Thymus (tissue), 14 donors: ENCODE results near the gene PARP14. TPM values are rescaled to one million over a fixed set of nuclear protein-coding genes. Genes with fewer than 3 reads are reported as not detected.

Experiments used
- DNase-seq, 9 donors: peaks; one replicate each; pipeline ENCODE4 v3.0.0-alpha.2; 2013; ENCODE audit warnings: low spot score in 9 of 9, low read depth in 6 of 9, missing footprints in 1 of 9
- H3K27ac ChIP-seq, 2 donors: one replicate each; pipeline ENCODE4 v1.5.1; 2013; ENCODE audit warnings: control low read depth in 1 of 2, low read depth in 1 of 2, low read length in 1 of 2, mild to moderate bottlenecking in 1 of 2, moderate library complexity in 1 of 2
- H3K27me3 ChIP-seq, 2 donors: one replicate each; pipeline ENCODE4 v1.5.1; 2013; ENCODE audit warnings: low read length in 1 of 2; ENCODE audit not compliant: control insufficient read depth in 2 of 2, insufficient read depth in 1 of 2
- H3K36me3 ChIP-seq, 2 donors: one replicate each; pipeline ENCODE4 v1.5.1; 2013; ENCODE audit warnings: low read length in 1 of 2, mild to moderate bottlenecking in 1 of 2, moderate library complexity in 1 of 2; ENCODE audit not compliant: control insufficient read depth in 2 of 2, insufficient read depth in 2 of 2
- H3K4me1 ChIP-seq, 2 donors: one replicate each; pipeline ENCODE4 v1.5.1; 2013; ENCODE audit warnings: low read length in 2 of 2; ENCODE audit not compliant: control insufficient read depth in 2 of 2, insufficient read depth in 2 of 2
- H3K4me3 ChIP-seq, 2 donors: one replicate each; pipeline ENCODE4 v1.5.1; 2013; ENCODE audit warnings: low read length in 2 of 2, control low read depth in 1 of 2, mild to moderate bottlenecking in 1 of 2
- H3K9me3 ChIP-seq, 2 donors: one replicate each; pipeline ENCODE4 v1.5.1; 2013; ENCODE audit warnings: low read length in 1 of 2, mild to moderate bottlenecking in 1 of 2; ENCODE audit not compliant: control insufficient read depth in 2 of 2, insufficient read depth in 1 of 2
- WGBS: extraction: QIAGEN DNeasy Blood & Tissue Kit; methylation state at CpG from one replicate; pipeline ENCODE4 v1.1.7; 2013; 5-methylcytosine and 5-hydroxymethylcytosine counted together
- long read RNA-seq, 10 donors: transcript quantifications; one replicate each; lab custom pipeline, GENCODE V29; 2026
- polyA plus RNA-seq: library from polyadenylated mRNA; stranded (reverse); fragments of 200-250 nt; gene quantifications from one replicate; pipeline ENCODE4 v1.2.3, GENCODE V29; 2013
- total RNA-seq: library from RNA; stranded (reverse); fragments of 120-200 nt; gene quantifications from one replicate; pipeline ENCODE4 v1.2.4, GENCODE V29; 2013
- donor health status: healthy.

The PARP14 gene, protein sequence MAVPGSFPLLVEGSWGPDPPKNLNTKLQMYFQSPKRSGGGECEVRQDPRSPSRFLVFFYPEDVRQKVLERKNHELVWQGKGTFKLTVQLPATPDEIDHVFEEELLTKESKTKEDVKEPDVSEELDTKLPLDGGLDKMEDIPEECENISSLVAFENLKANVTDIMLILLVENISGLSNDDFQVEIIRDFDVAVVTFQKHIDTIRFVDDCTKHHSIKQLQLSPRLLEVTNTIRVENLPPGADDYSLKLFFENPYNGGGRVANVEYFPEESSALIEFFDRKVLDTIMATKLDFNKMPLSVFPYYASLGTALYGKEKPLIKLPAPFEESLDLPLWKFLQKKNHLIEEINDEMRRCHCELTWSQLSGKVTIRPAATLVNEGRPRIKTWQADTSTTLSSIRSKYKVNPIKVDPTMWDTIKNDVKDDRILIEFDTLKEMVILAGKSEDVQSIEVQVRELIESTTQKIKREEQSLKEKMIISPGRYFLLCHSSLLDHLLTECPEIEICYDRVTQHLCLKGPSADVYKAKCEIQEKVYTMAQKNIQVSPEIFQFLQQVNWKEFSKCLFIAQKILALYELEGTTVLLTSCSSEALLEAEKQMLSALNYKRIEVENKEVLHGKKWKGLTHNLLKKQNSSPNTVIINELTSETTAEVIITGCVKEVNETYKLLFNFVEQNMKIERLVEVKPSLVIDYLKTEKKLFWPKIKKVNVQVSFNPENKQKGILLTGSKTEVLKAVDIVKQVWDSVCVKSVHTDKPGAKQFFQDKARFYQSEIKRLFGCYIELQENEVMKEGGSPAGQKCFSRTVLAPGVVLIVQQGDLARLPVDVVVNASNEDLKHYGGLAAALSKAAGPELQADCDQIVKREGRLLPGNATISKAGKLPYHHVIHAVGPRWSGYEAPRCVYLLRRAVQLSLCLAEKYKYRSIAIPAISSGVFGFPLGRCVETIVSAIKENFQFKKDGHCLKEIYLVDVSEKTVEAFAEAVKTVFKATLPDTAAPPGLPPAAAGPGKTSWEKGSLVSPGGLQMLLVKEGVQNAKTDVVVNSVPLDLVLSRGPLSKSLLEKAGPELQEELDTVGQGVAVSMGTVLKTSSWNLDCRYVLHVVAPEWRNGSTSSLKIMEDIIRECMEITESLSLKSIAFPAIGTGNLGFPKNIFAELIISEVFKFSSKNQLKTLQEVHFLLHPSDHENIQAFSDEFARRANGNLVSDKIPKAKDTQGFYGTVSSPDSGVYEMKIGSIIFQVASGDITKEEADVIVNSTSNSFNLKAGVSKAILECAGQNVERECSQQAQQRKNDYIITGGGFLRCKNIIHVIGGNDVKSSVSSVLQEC (N-terminal part only)
- total RNA-seq (57.7 TPM), polyA plus RNA-seq (18.9 TPM)
- long read RNA-seq, donor 1, partial matches to known transcripts: 9 of 9 reads
- long read RNA-seq, donor 1, other reads (novel, unspliced or antisense): 0 of 9 reads
- long read RNA-seq, donor 2, full-length matches to known transcripts: 1 of 35 reads
- long read RNA-seq, donor 2, partial matches to known transcripts: 28 of 35 reads
- long read RNA-seq, donor 2, other reads (novel, unspliced or antisense): 6 of 35 reads
- long read RNA-seq, donor 3, partial matches to known transcripts: 6 of 13 reads
- long read RNA-seq, donor 3, other reads (novel, unspliced or antisense): 7 of 13 reads
- long read RNA-seq, donor 4: 0 reads
- long read RNA-seq, donor 5, partial matches to known transcripts: 5 of 13 reads
- long read RNA-seq, donor 5, other reads (novel, unspliced or antisense): 8 of 13 reads
- long read RNA-seq, donor 6, full-length matches to known transcripts: 1 of 1 reads
- long read RNA-seq, donor 6, partial matches to known transcripts: 0 of 1 reads
- long read RNA-seq, donor 6, other reads (novel, unspliced or antisense): 0 of 1 reads
- long read RNA-seq, donor 7: 0 reads
- long read RNA-seq, donor 8: 0 reads
- long read RNA-seq, donor 9, full-length matches to known transcripts: 1 of 1 reads
- long read RNA-seq, donor 9, partial matches to known transcripts: 0 of 1 reads
- long read RNA-seq, donor 9, other reads (novel, unspliced or antisense): 0 of 1 reads
- long read RNA-seq, donor 10: 0 reads

DNA sequence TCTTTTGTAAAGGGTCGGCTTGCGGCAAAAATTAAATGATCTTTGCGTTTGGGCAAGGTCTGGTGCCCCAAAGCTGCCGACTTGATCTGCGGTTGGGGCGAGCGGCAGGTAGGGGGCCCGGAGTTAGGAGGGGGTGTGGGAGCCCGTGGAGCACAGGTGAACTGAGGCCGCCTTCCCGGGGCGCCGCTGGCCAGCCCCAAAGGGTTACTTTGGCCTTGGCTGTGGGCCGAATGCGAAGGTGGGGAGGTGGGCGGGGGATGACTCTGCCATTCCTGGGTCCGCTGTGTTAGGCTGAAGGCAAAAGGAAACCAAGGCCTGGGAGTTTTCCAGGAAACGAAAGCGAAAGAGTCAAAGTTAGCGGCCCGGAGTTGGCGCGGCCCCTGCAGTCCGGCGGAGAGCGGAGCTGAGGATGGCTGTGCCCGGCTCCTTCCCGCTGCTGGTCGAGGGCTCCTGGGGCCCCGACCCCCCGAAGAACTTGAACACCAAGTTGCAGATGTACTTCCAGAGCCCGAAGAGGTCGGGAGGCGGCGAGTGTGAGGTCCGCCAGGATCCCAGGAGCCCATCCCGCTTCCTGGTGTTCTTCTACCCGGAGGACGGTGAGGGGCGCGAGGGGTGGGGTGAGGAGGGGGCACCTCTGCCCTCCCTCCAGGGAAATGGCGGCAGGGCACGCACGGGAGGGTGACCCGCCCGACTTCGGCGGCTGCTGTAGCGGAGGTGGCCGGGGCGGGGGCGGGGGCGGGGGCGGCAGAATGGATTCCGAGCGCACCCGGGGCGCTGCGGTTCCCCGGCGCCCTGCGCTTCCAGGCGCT is at the start of gene PARP14:
TSS of gene PARP14 (plus strand) at position 365 of the 809 bp plus-strand sequence. CDS start at position 410, 45 bp downstream.
- Histone ChIP-seq H3K36me3 (peaks cover 0 to 5% of the 10 kb centered on the region in 2 donors), H3K9me3 (peaks cover 0 to 1% of the 10 kb centered on the region in 2 donors), H3K4me3 (peak within 1 kb of the TSS; percentile 95 to 99), H3K27ac (peak within 1 kb of the TSS; percentile 91 to 98), H3K27me3 (no peaks in the 10 kb centered on the region), H3K4me1 (peaks cover 10 to 31% of the 10 kb centered on the region in 2 donors)
- under 1% methylated on average over 63 of the region's 63 CpGs for WGBS
- peak in 7 of 9 donors; percentile 48 to 86 (median 63) for DNase-seq

DNA sequence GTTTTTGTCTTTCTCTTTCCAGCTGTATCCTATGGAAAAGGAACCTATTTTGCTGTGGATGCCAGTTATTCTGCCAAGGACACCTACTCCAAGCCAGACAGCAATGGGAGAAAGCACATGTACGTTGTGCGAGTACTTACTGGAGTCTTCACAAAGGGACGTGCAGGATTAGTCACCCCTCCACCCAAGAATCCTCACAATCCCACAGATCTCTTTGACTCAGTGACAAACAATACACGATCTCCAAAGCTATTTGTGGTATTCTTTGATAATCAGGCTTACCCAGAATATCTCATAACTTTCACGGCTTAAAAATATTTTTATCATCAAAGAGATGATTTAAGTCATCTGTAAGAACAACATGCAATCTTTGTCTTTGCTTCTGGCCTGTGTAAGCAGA is 44.9 kb upstream of the PARP14 start:
- H3K4me1 ChIP-seq: no peaks in the 10 kb centered on the region
- H3K27me3 ChIP-seq: no peaks in the 10 kb centered on the region
- H3K9me3 ChIP-seq: no peaks in the 10 kb centered on the region
- no peak overlapping the region for H3K27ac ChIP-seq
- no peaks in the 10 kb centered on the region for H3K36me3 ChIP-seq
- no peak for DNase-seq
- H3K4me3 ChIP-seq: no peak overlapping the region
- WGBS: 93% methylated on average over 5 of the region's 5 CpGs

GRCh38 chr3:122636697-122637096 is 43.9 kb upstream of the PARP14 start:
- WGBS: 86% methylated on average over 3 of the region's 3 CpGs
- DNase-seq: no peak

DNA sequence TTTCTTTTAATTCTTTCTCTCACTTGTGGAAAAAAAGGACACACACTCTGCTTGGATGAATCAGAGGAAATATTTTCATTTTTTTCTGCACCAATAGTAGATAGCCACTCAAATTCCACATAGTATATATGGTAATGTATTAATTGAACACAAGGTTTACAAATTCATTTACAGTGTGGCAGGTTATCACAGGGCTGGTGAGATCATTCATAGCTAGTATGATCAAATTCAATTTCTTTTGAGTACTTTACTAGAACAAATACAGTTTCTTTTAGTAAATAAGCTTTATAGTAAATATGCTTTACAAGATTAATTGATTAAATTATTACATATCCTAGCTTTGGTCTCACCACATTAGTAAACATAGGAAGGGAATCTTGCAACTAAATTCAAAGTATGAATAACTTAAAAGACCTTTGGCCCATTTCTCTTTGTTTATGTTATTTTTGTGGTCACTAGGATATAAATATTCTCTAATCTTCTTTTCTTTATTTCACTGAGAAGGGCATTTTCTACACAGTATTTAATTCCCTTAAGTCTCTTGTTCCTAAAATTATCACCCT is 40.1 kb upstream of the PARP14 start:
- Histone ChIP-seq H3K36me3 (no peaks in the 10 kb centered on the region), H3K9me3 (no peaks in the 10 kb centered on the region), H3K4me3 (no peak overlapping the region), H3K4me1 (peaks cover 0 to 3% of the 10 kb centered on the region in 2 donors), H3K27me3 (no peaks in the 10 kb centered on the region), H3K27ac (no peak overlapping the region)
- no peak for DNase-seq

More at GRCh38 chr3:122636697-122637096, 43.9 kb upstream of the PARP14 start:
- Histone ChIP-seq H3K27me3 (no peaks in the 10 kb centered on the region), H3K4me3 (no peak overlapping the region), H3K9me3 (no peaks in the 10 kb centered on the region), H3K4me1 (no peaks in the 10 kb centered on the region), H3K36me3 (no peaks in the 10 kb centered on the region), H3K27ac (no peak overlapping the region)

GRCh38 chr3:122642935-122643334 is 37.7 kb upstream of the PARP14 start:
- no peak for DNase-seq
- H3K27ac ChIP-seq: no peak overlapping the region
- peaks cover 0 to 8% of the 10 kb centered on the region in 2 donors for H3K4me1 ChIP-seq
- H3K9me3 ChIP-seq: no peaks in the 10 kb centered on the region
- 74% methylated on average over 2 of the region's 2 CpGs for WGBS
- no peaks in the 10 kb centered on the region for H3K27me3 ChIP-seq
- no peaks in the 10 kb centered on the region for H3K36me3 ChIP-seq
- no peak overlapping the region for H3K4me3 ChIP-seq

DNA sequence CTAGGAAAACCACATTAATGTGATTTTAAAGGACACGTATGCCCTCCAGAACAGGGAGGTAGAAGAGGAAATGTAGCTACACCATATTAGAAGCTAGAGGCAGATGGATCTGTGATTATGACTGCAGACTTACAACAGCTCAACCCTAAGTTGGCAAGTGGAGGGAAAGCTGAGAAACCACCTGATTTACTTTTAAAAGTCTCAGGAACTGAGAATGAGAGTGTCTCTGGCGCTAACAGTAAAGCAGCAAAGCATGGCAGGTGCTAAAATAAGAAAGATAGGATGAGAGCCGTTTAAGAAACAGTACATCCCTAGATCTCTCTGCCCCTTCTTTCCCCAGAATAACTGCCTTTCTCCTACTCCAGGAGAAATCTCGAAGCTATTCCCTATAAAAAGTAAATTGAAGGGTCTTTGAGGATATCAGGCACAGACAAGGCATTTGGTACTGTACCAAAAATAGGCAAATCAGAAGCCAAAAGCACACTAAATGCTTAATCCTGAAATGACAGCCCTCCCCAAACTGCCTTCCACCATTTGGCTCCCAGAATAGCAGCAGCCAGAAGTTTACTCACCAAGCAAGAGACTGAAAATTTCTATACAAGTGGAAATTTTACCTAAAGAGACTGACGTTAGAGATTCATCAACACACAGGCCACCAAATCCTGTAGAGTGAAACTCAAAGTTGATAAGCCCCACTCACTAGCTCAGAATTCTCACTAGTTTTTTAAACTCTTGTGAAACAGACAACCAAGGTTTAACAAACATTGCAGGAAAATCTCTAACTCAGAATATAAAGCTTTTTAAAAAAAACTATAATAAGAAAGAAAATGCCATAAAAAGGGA is 34.3 kb upstream of the PARP14 start:
- DNase-seq: peak in 2 of 9 donors; percentile 6 to 11
- H3K9me3 ChIP-seq: peaks cover 0 to 3% of the 10 kb centered on the region in 2 donors
- no peaks in the 10 kb centered on the region for H3K36me3 ChIP-seq
- no peak overlapping the region for H3K4me3 ChIP-seq
- 84% methylated on average over 5 of the region's 5 CpGs for WGBS
- peaks cover 0 to 8% of the 10 kb centered on the region in 2 donors for H3K4me1 ChIP-seq
- H3K27ac ChIP-seq: peak overlapping the region in 1 of 2 donors; percentile 53
- H3K27me3 ChIP-seq: no peaks in the 10 kb centered on the region
